GM19324 (cell line): Measurements from ENCODE around the gene CEP72.
"Not testable (repeated sequence)": the region's sequence is repeated elsewhere in the genome, so short reads cannot be mapped to it uniquely, and the experiment has no call there.

Experiments used
- ATAC-seq: cut with Tn5 transposase; IDR thresholded peaks from one replicate; pipeline ENCODE4 v1.9.1; 2021; ENCODE audit warnings: mild to moderate bottlenecking, moderate library complexity; ENCODE audit not compliant: unreplicated experiment, low FRiP score

The CEP72 gene

DNA sequence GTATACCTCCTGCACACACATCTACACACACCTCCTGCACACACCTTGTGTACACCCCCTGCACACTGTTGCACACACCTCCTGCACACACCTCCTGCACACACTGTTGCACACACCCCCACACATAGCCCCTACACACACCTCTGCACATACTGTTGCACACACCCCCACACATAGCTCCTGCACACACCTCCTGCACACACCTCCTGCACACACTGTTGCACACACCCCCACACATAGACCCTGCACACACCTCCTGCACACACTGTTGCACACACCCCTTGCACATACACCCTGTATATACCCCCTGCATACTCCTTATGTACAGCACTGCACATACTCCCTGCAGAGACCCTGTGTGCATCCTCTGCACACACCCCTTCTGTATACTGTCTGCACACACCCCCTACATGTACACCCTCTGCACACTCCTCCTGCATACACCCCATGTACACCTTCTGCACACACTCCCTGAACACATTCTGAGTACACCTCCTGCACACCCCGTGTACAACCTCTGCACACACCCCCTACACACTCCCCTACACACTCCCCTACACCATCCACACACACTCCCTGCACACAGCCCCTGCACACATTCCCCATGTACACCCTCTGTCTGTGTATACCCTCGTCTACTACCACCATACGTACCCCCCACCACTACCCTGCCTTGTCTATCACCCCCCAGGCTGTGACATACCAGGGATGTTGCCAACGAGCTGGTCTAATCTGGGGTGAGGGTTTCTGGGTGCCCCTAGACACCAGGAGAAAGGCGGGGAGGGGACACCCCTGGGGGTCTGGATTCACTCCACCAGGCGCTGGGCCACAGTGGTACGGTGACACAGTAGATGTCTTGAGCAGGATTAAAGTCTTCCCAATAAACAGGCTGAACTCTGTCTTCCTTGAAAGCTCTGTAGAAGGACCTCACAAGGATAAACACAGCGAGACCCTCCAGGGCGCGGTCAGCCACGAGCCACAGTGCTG is 1.1 kb upstream of the CEP72 start:
- no peak for ATAC-seq

DNA sequence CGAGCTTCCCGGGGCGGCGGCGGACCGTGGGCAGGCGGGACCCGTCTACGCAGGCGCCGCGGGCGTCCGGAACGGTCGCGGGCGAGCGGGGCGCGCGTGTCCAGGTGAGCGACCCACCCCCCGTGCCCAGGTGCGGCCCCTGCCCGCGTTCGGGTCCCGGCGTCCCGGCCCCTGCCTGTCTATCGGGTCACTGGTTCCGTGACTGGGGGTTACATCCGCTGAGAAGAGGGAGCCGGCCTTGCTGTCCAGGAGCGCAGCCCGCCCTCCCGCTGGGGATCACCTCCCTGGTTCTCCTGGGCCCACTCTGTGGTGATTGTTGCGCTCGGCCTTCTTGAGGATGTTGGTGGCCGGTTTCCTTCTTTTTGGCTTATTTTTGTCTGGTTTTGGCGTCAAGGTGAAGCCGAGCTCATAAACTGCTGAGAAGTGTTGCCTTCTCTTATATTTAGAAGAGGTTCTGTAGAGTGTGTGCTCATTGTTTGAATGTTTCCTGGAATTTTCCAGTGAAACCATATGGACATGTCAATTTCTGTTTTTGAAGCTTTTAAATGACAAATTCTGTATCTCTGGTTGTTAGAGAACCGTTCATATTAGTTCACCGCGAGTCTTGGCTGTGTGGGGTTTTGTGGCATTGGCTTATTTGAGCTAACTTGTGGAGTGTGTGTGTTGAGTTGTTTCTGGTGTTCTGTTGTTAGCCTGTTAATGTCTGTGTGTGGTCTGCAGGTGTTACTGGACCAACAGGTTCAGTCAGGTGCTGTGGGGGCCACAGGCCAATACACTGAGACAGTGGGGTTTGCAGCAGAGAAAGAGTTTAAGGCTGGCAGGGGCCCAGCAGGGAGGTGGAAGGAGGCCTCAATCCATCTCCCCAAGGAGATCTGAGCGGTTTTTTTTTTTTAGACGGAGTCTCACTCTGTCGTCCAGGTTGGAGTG is 621 bp downstream of the CEP72 start:
- ATAC-seq: peak; percentile 24

DNA sequence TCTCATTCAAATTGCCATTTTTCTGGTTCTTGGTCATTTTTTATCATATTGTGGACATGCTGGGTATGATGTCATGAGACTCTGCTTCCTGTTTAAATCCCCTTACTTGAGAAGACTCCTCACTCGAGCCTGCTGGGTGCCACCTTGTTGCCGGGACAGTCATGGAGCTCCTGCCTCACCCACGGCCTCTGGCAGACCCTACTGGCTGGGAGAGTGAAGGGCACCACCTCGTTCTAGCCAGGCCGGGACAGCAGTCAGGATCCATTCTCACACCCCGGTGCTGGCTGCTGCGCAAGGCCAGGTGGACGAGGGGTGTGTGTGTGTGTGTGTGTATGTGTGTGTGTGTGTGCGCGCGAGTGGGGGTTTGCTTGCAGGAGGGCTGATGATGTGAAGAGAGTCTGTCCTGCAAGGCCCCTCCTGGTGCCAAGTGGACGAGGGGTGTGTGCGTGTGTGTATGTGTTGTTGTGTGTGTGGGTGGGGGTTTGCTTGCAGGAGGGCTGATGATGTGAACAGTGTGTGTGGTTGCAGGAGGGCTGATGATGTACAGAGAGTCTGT is 4.4 kb downstream of the CEP72 start:
- no peak for ATAC-seq

GRCh38 chr5:617896-618295 is 5.8 kb downstream of the CEP72 start:
- ATAC-seq: no peak

GRCh38 chr5:618450-618849 is 6.3 kb downstream of the CEP72 start:
- ATAC-seq: no peak

- no peak for ATAC-seq
Observed at GRCh38 chr5:619444-619843, 7.3 kb downstream of the CEP72 start.

DNA sequence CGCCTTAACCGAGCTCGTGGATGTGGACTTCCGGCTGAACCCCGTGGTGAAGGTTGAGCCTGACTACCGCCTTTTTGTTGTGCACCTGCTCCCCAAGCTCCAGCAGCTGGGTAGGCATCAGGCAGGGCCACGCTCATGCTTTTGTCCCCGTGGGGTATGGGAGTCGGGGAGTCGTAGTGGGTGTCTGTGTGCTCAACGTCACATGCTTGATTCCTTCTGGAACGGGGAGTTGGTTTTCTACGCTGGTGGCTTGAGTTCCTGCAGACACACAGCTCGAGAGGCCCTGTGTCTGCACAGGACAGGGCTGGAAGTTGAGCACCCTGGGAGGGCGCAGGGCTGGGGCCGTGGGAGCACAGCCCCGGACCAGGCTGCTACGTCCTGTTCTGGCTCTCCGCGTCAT is 8.0 kb downstream of the CEP72 start:
- ATAC-seq: no peak

DNA sequence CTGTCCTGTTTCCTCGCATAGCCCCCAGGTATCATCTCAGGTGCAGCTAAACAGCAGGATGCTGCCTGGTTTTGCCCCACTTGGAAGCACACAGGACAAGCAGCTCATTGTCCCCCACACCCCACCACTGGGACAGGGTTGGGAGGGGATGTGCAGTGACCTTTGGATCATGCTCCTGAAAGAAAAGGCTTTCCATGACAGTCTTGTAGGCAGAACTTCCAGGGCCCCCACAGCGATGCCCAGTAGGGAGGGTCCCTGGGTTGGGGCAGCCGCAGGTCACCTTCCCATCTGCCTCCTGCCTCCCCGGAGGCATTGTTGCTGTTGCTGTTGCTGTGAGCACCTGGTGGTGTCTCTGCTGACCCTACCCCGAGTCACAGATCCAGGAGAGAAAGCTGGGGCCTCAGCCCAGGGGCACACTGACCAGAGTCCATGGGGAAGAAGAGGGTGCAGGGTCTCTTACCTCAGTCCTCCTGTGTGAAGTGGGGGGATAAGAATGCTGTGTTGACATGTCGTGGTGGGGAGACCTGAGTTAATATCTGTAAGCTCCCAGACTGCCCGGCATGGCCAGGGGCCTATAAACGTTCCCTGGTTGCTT is 8.5 kb downstream of the CEP72 start:
- ATAC-seq: no peak

DNA sequence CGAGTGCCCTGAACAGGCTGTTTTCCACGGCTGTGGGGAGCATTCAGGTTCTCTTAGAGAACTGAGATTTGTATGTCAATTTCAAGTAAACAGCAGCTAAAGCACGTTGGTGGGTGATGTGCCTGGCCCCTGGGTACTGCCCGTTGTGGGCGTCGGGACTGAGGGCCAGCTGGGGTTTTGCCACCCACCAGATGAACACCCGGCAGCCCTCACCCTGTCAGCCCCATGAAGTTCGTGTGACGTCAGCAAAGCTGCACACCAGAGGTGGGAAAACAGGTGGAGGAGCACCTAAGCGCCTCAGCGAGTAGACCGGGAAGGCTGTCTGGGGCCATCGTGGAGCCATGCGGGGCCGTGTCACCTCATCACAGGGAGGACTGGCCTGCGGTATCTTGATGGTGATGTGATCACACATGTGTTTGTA is 9.2 kb downstream of the CEP72 start:
- ATAC-seq: no peak

DNA sequence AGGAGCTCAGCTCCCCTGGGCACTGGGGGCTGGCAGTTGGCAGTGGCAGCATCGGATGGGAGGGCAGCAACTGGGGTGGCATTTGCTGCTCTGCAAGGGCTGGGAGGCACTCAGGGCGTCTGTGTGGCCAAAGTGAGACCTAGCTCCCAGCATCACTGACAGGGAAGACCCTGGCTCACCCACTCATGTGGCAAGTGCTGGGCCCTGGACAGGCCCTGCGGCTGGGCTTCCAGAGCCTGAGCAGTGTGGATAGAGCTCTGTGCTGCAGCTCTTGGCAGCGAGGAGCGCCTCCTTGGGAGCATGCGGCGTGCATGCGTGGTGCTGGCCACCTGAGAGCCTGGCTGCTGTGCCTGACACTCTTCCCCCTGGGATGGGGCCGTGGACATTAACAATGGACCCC is 10.2 kb downstream of the CEP72 start:
- ATAC-seq: no peak

DNA sequence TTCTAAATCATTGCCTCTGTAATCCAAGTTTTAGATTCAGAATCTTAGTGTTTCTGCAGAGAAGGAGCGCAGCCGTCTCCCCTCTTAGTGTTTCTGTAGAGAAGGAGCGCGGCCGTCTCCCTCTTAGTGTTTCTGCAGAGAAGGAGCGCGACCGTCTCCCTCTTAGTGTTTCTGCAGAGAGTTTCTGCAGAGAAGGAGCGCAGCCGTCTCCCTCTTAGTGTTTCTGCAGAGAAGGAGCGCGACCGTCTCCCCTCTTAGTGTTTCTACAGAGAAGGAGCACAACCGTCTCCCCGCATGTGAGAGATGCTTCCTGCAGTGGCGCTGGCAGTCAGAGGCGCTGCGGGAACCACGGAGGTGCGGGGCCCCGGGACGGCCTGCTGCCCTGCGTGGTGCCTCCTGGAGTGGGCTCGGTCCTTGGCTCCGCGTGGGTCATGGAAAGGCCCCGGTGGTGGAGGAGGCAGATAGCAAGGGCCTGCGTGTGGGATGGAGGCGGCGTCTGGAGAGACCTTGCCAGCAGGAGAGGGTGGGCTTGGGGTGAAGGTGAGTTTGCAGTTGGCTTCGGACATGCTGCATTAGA is 10.9 kb downstream of the CEP72 start:
- ATAC-seq: no peak

GRCh38 chr5:623531-623930 is 11.4 kb downstream of the CEP72 start:
- ATAC-seq: no peak

DNA sequence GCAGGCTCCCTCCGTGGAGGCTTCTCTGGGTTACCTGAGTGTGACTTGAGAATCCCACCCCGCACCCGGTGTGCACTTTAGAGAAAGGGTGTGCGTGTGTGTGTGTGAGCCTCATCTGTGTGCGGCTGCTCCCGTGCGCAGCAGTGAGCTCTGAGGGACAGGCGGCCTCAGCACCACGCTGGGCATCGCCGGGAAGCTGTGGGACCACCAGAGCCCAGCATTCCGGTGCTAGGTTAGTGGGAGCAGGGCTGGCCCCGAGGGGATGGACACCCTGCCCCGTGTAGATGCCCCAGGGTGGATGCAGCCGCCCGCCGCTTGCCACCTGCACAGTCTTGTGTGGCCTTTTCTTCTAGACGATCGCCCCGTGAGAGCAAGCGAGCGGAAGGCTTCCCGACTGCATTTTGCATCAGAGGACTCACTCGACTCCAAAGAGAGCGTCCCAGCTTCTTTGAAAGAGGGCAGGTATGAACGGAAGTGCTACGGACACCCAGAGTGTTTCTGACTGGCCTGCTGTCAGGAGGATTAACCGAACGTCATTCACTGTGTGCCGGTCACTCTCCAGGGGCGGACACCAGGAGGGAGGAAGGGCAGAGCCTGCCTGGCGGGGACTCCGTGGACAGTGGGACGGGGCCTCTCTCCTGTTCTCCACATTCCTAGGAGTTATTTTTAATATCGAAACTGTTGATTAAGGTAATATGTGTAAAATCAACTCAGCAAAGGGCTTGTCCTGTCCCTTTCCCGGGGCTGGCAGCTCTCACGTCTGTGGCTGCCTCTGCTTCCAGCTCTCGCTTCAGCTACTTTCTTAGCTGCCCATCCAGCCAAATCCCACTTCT is 12.2 kb downstream of the CEP72 start:
- no peak for ATAC-seq

DNA sequence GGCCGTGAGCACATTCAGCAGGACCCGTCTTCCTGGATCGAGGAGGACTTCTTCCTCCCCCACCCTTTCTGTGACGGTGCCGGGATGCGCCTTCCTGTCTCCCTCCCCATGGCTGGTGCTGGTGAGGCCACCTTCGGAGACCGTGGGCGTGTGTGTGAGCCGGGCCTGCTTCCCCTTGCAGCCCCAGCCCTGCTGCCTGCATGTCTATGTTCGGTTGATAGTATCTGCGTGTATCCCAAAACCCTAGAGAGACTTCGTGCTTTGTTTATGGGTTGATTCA is 12.8 kb downstream of the CEP72 start:
- no peak for ATAC-seq

DNA sequence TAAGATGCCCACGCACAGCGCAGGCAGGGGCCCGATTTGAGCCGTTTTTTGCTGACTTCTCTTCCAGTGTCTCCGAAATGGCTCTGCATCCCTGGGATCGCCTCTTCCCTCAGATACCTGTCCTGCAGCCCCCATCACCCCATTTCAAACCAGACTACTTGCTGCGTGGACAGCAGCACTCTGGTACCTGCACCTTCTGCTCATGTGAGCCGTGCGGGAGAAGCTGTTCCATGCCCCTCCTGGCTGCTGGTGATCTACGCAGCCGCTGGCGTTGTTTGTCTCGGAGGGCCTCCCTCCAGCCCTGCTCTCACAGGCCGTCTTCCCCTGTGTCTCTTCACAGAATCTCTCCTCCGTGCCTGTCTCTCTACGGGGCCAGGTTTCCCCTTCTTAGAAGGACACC is 13.4 kb downstream of the CEP72 start:
- no peak for ATAC-seq

DNA sequence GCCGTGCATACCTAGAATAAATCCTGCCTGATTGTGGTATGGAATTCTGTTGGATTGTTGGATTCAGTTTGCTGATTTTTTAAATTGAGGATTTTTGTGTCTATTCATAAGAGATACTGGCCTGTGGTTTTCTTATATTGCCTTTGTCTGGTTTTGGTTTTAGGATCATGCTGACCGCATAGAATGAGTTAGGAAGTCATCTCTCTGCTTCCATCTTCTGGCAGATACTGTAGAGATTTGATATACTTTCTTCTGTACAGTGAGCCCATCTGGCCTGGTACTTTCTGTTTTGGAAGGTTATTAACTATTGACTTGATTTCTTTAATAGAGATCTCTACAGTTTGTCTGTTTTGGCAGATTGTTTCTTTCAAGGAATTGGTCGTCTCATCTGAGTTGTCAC is 14.7 kb downstream of the CEP72 start:
- no peak for ATAC-seq

- ATAC-seq: no peak
Observed at GRCh38 chr5:627840-628239, 15.7 kb downstream of the CEP72 start.

DNA sequence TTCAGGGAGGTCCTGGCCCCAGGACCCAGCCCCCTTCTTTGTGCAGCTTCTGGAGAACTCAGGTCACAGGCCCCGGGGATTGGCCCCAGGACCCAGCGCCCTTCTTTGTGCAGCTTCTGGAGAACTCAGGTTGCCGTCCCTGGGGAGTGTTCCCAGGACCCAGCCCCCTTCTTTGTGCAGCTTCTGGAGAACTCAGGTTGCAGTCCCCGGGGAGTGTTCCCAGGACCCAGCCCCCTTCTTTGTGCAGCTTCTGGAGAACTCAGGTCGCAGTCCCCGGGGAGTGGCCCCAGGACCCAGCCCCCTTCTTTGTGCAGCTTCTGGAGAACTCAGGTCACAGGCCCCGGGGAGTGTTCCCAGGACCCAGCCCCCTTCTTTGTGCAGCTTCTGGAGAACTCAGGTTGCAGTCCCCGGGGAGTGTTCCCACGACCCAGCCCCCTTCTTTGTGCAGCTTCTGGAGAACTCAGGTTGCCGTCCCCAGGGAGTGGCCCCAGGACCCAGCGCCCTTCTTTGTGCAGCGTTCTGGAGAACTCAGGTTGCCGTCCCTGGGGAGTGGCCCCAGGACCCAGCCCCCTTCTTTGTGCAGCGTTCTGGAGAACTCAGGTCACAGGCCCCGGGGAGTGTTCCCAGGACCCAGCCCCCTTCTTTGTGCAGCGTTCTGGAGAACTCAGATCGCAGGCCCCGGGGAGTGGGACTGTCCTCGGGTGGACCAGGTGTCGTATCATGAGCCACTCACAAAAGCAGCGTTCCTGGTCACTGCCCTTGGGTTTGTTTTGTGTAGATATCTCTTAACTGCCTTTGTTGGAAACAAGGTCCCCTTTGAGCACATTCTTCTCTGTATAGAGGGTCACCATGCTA is 16.4 kb downstream of the CEP72 start:
- ATAC-seq: not testable (repeated sequence)

DNA sequence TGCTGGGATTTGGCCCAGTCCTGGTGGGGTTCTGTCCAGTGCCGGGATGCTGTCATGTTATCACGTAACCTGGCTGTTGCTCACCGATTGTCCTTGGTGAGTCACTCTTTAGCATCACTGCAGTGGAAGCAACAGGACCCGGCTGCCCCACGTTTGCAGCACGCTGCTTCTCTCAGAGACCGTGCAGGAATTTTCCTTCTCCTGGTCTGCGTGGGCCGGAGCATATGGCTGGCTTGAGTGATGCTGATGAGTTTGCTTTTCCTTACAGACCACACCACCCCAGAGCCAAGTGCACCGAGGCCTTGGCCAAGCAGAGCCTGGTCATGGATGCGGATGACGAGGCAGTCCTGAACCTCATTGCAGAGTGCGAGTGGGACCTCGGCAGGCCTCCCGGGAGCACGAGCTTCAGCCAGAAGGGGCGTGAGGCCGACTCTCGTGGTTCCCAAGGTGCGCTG is 21.4 kb downstream of the CEP72 start:
- no peak for ATAC-seq
